ENCODE data around the gene FYN. TPM values are rescaled to one million over a fixed set of nuclear protein-coding genes. Genes with fewer than 3 reads are reported as not detected.
"Not testable (repeated sequence)": the region's sequence is repeated elsewhere in the genome, so short reads cannot be mapped to it uniquely, and the experiment has no call there.

Gene FYN
- 331 and 341 TPM in 2 replicates for total RNA-seq

DNA sequence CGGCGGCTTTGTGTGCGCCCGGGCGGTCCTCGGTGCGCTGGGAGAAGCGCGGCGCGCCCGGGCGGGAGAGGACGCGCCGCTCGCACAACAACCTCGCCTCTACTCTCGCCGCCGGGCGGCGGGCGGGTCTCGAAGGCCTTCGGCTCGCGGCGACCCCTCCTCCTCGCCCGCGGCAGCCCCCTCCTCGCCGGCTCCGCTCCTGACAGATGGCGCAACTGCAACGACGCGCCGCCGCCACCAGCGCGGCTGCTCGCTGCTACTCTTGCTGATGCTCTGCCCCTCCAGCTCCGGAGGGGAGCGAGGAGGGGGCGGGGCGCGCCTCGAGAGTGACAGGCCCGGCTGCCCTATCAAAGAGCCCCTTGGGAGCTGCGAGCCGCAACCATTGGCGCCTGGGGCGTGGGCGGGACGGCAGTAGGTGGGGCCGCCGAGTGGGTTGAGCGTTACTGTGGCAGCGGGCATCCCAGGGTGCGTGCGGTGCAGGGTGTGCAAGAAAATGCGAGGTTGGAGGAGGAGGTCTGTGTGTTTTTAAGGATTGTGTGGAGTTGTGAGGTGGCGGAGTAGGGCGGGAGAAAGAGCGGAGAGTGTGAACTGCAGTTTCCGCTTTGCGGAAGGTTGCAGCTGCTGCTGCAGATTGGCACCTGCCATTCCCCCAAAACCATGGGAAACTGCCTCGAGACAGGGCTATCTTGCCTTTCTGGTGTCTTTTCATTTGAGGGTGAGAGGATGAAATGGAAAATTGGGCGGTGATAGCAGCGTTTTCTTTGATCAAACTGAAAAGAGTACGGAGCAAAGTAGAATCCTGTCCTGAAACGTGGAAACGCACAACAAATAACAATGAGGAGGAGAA lies at the start of gene FYN:
TSS of gene FYN (minus strand) at position 275 of the 847 bp plus-strand sequence. CDS start 153,401 bp downstream, outside the sequence.
- H3K4me1 Mint-ChIP-seq, result peaks cover 34% of the 10 kb centered on the region
- peak; percentile 100 for DNase-seq
- H3K9me3 Mint-ChIP-seq, result no peaks in the 10 kb centered on the region
- peak within 1 kb of the TSS; percentile 99 for H3K4me3 Mint-ChIP-seq
- H3K27ac Mint-ChIP-seq, result peak within 1 kb of the TSS; percentile 96
- intact Hi-C loops (cut with micrococcal nuclease), result loop anchor here (1.0 to 5.0 kb wide), 6 partner anchors 100 to 616 kb away; partner anchors contain the start of genes FAM229B, REV3L and TUBE1
- peaks cover 31% of the 10 kb centered on the region for H3K36me3 Mint-ChIP-seq (ENCODE audit: low read depth)
- H3K27me3 Mint-ChIP-seq, result peaks cover 2% of the 10 kb centered on the region

DNA sequence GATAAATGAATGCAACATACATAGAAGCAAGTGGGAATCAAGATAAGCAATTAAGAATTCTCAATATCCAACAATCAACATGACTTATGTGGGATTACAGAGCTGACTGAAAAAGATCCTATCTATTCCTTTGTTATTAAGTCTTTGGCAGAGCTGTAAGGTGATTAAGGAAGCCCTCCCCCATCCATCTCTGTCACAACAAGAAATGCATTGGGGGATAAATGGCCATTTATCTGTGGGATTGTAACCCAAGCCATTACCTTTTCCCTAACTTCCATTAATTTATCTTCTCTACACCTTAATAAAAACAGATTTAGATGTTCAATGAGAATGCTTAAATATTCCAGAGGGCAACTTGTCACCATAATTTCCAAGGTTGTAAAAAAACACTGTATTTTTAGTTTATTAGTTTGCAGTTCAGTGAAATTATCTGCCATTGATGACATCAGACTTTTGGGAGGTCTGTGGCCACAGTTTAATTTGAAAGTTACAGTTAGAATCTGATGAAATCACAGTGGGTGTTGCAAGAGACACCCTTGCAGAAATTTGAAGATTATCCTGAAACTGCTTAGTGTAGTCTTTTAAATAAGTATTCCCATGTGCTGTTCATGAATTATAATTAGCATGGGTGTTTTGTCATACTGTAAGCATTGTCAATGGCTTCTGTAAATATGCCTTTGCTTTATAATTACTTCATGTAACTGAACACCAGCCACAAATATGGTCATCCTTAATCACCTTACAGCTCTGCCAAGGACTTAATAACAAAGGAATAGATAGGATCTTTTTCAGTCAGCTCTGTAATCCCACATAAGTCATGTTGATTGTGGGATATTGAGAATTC lies 49.4 kb upstream of the FYN start:
- Mint-ChIP-seq H3K27me3 (no peaks in the 10 kb centered on the region), H3K27ac (no peak overlapping the region), H3K36me3 (ENCODE audit: low read depth) (no peaks in the 10 kb centered on the region), H3K4me1 (peaks cover 11% of the 10 kb centered on the region), H3K9me3 (peaks cover 9% of the 10 kb centered on the region), H3K4me3 (no peak overlapping the region)
- intact Hi-C loops (cut with micrococcal nuclease), result no loop called here
- DNase-seq, result no peak

DNA sequence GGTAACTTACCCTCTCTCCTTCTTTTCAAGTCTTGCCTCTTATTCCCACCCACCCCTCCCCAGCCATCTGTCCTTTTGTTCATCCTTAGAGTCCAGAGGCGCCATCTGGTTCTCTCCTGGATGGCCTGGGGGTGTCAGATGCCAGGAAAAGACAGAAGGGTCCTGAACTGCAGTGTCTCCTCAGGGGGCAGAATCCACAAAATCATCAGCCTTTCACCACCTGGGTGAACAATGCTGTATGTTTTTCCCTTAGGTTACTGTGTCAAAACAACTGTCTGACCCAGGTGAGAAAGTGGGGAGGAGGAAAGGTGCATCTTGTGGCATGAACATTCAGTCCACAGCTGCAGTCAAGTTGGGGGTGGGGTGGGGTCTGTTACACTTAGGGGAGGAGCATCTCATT lies 47.9 kb upstream of the FYN start:
- H3K9me3 Mint-ChIP-seq, result peaks cover 9% of the 10 kb centered on the region
- no peaks in the 10 kb centered on the region for H3K36me3 Mint-ChIP-seq (ENCODE audit: low read depth)
- no peaks in the 10 kb centered on the region for H3K27me3 Mint-ChIP-seq
- intact Hi-C loops (cut with micrococcal nuclease), result no loop called here
- no peak overlapping the region for H3K27ac Mint-ChIP-seq
- H3K4me3 Mint-ChIP-seq, result no peak overlapping the region
- no peak for DNase-seq
- peaks cover 11% of the 10 kb centered on the region for H3K4me1 Mint-ChIP-seq

DNA sequence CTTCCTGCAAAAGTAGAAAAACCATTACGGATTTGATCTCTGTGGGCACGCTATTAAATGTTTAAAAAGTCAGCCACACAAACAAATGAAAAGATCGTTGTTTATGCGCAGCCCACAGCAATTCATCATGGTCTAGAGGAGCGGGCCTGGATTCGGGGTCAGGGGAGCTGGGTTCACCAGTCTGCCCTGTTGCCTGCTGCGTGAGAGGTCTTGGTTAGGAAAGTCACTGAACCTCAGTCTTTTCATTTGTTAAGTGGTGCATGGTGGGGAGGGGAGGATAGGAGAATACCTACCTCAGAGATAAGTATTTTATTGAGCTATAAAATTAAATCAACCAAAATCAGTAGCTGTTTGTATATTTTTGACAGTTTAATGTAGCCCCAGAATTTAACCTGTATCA lies 47.3 kb upstream of the FYN start:
- H3K27me3 Mint-ChIP-seq, result no peaks in the 10 kb centered on the region
- no peak overlapping the region for H3K27ac Mint-ChIP-seq
- no peak for DNase-seq
- no peak overlapping the region for H3K4me3 Mint-ChIP-seq
- H3K4me1 Mint-ChIP-seq, result peaks cover 11% of the 10 kb centered on the region
- peaks cover 9% of the 10 kb centered on the region for H3K9me3 Mint-ChIP-seq
- no peaks in the 10 kb centered on the region for H3K36me3 Mint-ChIP-seq (ENCODE audit: low read depth)
- intact Hi-C loops (cut with micrococcal nuclease), result no loop called here

DNA sequence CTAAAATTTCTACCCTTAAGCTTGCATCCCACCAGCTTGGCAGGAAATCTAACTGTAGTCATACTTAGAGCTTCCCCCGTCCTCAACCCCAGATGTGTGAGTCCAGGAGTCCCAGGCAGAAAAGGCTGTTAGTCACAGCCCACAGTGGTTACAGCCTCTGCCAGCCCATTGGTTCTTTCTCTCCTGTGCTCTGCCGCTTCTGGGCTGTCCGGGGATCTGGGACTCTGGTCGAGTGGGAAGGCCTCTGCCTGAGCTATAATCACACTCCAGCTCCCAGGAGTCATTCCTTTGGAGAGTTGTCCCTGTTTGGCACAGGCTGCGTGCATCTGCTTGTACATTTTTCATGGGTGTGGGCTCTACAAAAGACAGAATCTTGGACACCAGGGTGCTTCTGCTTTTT lies 45.6 kb upstream of the FYN start:
- Mint-ChIP-seq H3K4me1 (peaks cover 5% of the 10 kb centered on the region), H3K4me3 (no peak overlapping the region), H3K36me3 (ENCODE audit: low read depth) (no peaks in the 10 kb centered on the region), H3K27ac (peak overlapping the region; percentile 45), H3K27me3 (no peaks in the 10 kb centered on the region), H3K9me3 (peaks cover 4% of the 10 kb centered on the region)
- DNase-seq, result no peak
- intact Hi-C loops (cut with micrococcal nuclease), result no loop called here

DNA sequence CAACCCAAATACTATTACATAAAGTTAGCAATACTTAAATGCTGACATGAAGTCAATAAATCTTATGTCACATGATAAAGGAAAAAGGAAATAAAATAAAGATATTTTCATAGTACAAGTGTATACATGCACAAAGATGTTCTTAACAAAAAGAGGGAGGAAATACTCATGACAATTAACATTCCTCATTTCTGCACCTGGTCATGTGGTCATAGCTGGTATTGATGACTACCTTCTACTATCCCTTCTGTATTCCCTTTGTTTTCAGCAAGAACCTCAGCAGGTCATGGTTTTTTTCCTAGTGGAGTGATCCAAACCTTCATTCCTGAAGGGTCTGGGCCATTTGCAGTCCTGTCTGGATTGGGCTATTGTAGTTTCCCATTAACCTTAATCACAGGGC lies 43.5 kb upstream of the FYN start:
- Mint-ChIP-seq H3K9me3 (no peaks in the 10 kb centered on the region), H3K4me3 (no peak overlapping the region), H3K4me1 (peaks cover 3% of the 10 kb centered on the region), H3K36me3 (ENCODE audit: low read depth) (no peaks in the 10 kb centered on the region), H3K27ac (no peak overlapping the region), H3K27me3 (no peaks in the 10 kb centered on the region)
- intact Hi-C loops (cut with micrococcal nuclease), result no loop called here
- DNase-seq, result no peak

DNA sequence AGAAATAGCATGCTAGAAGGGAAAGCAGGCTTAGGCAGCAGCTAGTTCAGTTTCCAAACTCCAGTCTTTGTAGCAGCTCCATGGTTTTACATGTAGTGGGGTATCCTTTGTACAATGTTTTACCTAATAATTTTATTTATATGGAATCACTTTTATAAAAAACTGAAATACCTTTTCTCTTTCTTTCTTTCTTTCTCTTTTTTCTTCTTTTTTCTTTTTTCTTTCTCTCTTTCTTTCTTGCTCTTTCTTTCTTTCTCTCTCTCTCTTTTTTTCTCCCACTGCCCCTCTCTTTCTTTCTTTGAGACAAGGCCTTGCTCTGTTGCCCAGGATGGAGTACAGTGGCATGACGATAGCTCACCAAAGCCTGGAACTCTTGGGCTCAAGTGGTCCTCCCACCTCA lies 41.4 kb upstream of the FYN start:
- H3K27ac Mint-ChIP-seq, result no peak overlapping the region
- H3K4me1 Mint-ChIP-seq, result peaks cover 8% of the 10 kb centered on the region
- DNase-seq, result no peak
- H3K27me3 Mint-ChIP-seq, result no peaks in the 10 kb centered on the region
- no peaks in the 10 kb centered on the region for H3K9me3 Mint-ChIP-seq
- intact Hi-C loops (cut with micrococcal nuclease), result no loop called here
- no peaks in the 10 kb centered on the region for H3K36me3 Mint-ChIP-seq (ENCODE audit: low read depth)
- H3K4me3 Mint-ChIP-seq, result no peak overlapping the region

DNA sequence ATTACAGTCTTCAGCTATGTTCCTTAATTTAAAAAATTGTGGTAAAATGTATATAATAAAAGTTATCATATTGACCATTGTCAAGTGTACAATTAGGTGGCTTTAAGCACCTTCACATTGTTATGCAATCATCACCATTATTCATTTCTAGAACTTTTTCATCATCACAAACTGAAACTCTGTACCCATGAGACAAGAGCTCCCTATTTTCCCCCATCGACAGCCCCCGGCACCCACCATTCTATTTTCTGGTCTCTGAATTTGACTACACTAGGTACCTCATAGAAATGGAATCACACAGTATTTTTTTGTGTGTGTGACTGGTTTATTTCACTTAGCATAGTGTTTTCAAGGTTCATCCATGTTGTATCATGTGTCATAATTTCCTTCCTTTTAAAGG lies 39.7 kb upstream of the FYN start:
- no peak for DNase-seq
- H3K27ac Mint-ChIP-seq, result no peak overlapping the region
- no peak overlapping the region for H3K4me3 Mint-ChIP-seq
- no peaks in the 10 kb centered on the region for H3K27me3 Mint-ChIP-seq
- peaks cover 8% of the 10 kb centered on the region for H3K4me1 Mint-ChIP-seq
- intact Hi-C loops (cut with micrococcal nuclease), result no loop called here
- peaks cover 8% of the 10 kb centered on the region for H3K9me3 Mint-ChIP-seq
- no peaks in the 10 kb centered on the region for H3K36me3 Mint-ChIP-seq (ENCODE audit: low read depth)

DNA sequence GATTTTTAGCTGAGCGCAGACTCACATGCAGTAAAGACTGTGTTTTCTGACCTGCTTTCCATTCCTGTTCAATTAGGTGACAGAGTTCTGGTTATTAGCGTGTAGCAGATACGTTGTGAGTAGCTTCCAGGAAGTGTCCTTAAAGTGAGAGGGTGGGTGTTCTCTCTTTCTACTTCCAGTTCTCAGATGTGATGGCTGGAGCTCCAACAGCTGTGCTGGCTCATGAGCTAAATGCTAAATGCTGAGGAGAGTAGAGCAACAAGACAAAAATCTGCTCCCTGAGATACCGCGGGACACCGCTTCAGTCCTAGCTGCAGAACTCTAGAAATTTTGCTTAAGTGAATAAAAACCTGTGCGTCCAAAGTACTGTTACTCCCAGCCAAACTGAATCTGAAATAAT lies 38.2 kb upstream of the FYN start:
- intact Hi-C loops (cut with micrococcal nuclease), result no loop called here
- H3K27ac Mint-ChIP-seq, result no peak overlapping the region
- H3K9me3 Mint-ChIP-seq, result peaks cover 8% of the 10 kb centered on the region
- no peaks in the 10 kb centered on the region for H3K27me3 Mint-ChIP-seq
- no peak for DNase-seq
- no peaks in the 10 kb centered on the region for H3K36me3 Mint-ChIP-seq (ENCODE audit: low read depth)
- peaks cover 8% of the 10 kb centered on the region for H3K4me1 Mint-ChIP-seq
- no peak overlapping the region for H3K4me3 Mint-ChIP-seq

DNA sequence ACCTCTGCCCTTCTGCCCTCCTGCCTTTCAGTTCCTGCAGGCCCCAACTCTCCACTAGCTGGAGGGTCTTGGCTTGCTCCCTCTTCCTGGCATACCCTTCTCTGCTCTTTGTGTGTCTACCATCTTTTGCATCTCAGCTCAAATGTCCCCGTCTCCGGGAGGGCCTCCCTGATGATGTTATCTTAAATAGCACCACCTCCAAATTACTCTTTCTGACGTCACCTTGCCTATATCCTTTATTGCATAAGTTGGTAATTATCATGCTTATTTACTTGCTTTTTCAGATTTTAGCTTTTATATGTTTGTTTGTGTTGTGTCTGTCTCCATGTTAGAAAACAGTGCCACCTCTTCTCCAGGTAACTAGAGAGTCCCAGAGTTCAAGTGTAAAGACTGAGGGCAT lies 36.0 kb upstream of the FYN start:
- intact Hi-C loops (cut with micrococcal nuclease), result no loop called here
- H3K4me3 Mint-ChIP-seq, result no peak overlapping the region
- H3K27ac Mint-ChIP-seq, result no peak overlapping the region
- peaks cover 8% of the 10 kb centered on the region for H3K9me3 Mint-ChIP-seq
- H3K36me3 Mint-ChIP-seq (ENCODE audit: low read depth), result no peaks in the 10 kb centered on the region
- peaks cover 8% of the 10 kb centered on the region for H3K4me1 Mint-ChIP-seq
- peaks cover 2% of the 10 kb centered on the region for H3K27me3 Mint-ChIP-seq
- no peak for DNase-seq

DNA sequence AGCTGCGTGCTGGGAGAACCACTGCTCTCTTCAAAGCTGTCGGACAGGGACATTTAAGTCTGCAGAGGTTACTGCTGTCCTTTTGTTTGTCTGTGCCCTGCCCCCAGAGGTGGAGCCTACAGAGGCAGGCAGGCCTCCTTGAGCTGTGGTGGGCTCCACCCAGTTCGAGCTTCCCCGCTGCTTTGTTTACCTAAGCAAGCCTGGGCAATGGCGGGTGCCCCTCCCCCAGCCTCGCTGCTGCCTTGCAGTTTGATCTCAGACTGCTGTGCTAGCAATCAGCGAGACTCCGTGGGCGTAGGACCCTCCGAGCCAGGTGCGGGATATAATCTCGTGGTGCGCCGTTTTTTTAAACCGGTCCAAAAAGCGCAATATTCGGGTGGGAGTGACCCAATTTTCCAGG lies 35.1 kb upstream of the FYN start:
- H3K4me1 Mint-ChIP-seq; H3K9me3 Mint-ChIP-seq; H3K27ac Mint-ChIP-seq; DNase-seq; H3K27me3 Mint-ChIP-seq; H3K36me3 Mint-ChIP-seq (ENCODE audit: low read depth); H3K4me3 Mint-ChIP-seq; intact Hi-C loops (cut with micrococcal nuclease): not testable (repeated sequence)

DNA sequence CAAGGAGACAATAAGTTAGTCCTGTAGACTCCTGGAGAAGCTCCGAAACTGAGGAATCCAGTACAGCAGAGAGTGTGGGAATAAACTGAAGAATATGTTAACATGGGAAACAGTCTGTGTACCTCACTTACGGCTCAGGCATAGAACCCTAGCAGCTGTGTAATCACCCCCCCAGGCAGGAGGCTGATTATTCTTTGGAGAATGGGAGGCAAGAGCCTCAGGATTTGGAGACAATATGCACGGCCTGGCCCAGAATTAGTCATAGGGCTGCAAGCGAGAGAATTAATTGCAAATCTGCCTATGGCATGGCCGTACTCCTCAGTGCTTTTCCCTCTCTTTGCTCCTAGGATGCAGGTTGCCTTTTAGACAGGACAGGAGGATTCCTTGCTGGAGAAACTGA lies 27.5 kb upstream of the FYN start:
- intact Hi-C loops (cut with micrococcal nuclease), result no loop called here
- Mint-ChIP-seq H3K36me3 (ENCODE audit: low read depth) (no peaks in the 10 kb centered on the region), H3K27ac (no peak overlapping the region), H3K4me3 (no peak overlapping the region), H3K9me3 (no peaks in the 10 kb centered on the region), H3K27me3 (no peaks in the 10 kb centered on the region), H3K4me1 (no peaks in the 10 kb centered on the region)
- no peak for DNase-seq

DNA sequence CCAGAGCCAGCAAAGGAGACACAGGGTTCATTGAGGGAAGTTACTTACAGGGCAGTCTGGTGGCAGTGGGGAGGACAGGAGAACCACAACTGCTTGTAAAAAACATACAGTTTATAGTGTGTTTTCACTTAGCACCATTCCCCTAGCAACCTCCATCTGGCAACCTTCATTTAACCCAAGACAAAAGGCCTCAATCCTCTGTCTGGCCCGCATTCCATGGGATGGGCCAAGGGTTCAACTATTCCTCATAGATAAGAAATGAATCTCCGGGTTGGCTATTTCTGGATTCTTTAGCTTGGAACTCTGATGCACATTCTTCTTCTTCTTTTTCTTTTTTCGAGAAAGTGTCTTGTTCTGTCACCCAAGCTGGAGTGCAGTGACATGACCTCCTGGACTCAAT lies 26.3 kb upstream of the FYN start:
- intact Hi-C loops (cut with micrococcal nuclease), result no loop called here
- H3K4me3 Mint-ChIP-seq, result no peak overlapping the region
- H3K27me3 Mint-ChIP-seq, result no peaks in the 10 kb centered on the region
- no peaks in the 10 kb centered on the region for H3K9me3 Mint-ChIP-seq
- no peak for DNase-seq
- H3K4me1 Mint-ChIP-seq, result no peaks in the 10 kb centered on the region
- no peak overlapping the region for H3K27ac Mint-ChIP-seq
- no peaks in the 10 kb centered on the region for H3K36me3 Mint-ChIP-seq (ENCODE audit: low read depth)

DNA sequence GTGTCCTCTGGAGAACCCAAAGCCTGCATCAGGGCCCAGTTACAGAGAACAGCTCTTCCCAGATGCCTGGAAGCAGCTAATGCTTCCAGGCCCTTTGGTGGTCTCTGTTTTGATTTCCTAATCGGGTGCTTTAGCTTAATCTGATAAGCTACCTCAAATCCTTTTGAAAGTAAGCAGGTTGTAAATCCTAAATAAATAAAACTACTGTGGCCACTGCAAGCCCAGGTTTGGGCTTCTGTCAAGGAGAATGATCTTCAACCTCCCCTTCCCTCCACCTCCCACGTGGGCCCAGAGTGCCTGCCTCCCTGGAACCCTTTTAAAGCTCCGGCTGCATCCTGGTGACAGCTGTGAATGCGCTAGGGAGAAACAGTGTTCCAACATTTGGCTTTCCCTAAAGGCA lies 25.2 kb upstream of the FYN start:
- H3K9me3 Mint-ChIP-seq, result no peaks in the 10 kb centered on the region
- no peak overlapping the region for H3K27ac Mint-ChIP-seq
- no peak overlapping the region for H3K4me3 Mint-ChIP-seq
- DNase-seq, result no peak
- H3K4me1 Mint-ChIP-seq, result no peaks in the 10 kb centered on the region
- intact Hi-C loops (cut with micrococcal nuclease), result no loop called here
- no peaks in the 10 kb centered on the region for H3K36me3 Mint-ChIP-seq (ENCODE audit: low read depth)
- H3K27me3 Mint-ChIP-seq, result no peaks in the 10 kb centered on the region
